Hepatocyte (in vitro differentiated cells): ENCODE measurements around the gene ZNHIT2. TPM values are rescaled to one million over a fixed set of nuclear protein-coding genes. Genes with fewer than 3 reads are reported as not detected.
"Not testable (repeated sequence)": the region's sequence is repeated elsewhere in the genome, so short reads cannot be mapped to it uniquely, and the experiment has no call there.

ENCODE experiments used
- DNase-seq: peaks from one replicate; pipeline ENCODE4 v3.0.0-alpha.2; 2016; ENCODE audit warnings: low spot score
- H2AFZ ChIP-seq: fragments of 200-600 bp; sonication (generic); 2 replicates; pipeline ENCODE4 v1.6.0; 2016; ENCODE audit warnings: antibody characterized with exemption, mild to moderate bottlenecking
- H3K27ac ChIP-seq: fragments of 200-600 bp; sonication (generic); 2 replicates; pipeline ENCODE4 v1.5.1; 2016; ENCODE audit warnings: mild to moderate bottlenecking
- H3K27me3 ChIP-seq: fragments of 200-600 bp; sonication (generic); 2 replicates; pipeline ENCODE4 v1.6.1; 2016
- H3K36me3 ChIP-seq: fragments of 200-600 bp; sonication (generic); replicated peaks from 2 replicates; pipeline ENCODE4 v1.5.1; 2016; ENCODE audit warnings: low read depth; ENCODE audit not compliant: insufficient read depth
- H3K4me1 ChIP-seq: fragments of 200-600 bp; sonication (generic); 2 replicates; pipeline ENCODE4 v1.5.1; 2016; ENCODE audit warnings: mild to moderate bottlenecking, moderate library complexity; ENCODE audit not compliant: insufficient read depth
- H3K4me2 ChIP-seq: fragments of 200-600 bp; sonication (generic); 2 replicates; pipeline ENCODE4 v1.6.0; 2016
- H3K4me3 ChIP-seq: fragments of 200-600 bp; sonication (generic); 2 replicates; pipeline ENCODE4 v1.5.1; 2016; ENCODE audit warnings: mild to moderate bottlenecking
- H3K79me2 ChIP-seq: fragments of 200-600 bp; sonication (generic); 2 replicates; pipeline ENCODE4 v1.6.0; 2017; ENCODE audit warnings: mild to moderate bottlenecking
- H3K9me2 ChIP-seq: fragments of 200-600 bp; sonication (generic); replicated peaks from 2 replicates; pipeline ENCODE4 v1.6.0; 2017; ENCODE audit warnings: mild to moderate bottlenecking; ENCODE audit not compliant: insufficient read depth
- H3K9me3 ChIP-seq: fragments of 200-600 bp; sonication (generic); 2 replicates; pipeline ENCODE4 v1.5.1; 2016; ENCODE audit warnings: low read depth, mild to moderate bottlenecking
- H4K20me1 ChIP-seq: fragments of 200-600 bp; sonication (generic); 2 replicates; pipeline ENCODE4 v1.6.0; 2016; ENCODE audit warnings: mild to moderate bottlenecking; ENCODE audit not compliant: insufficient read depth, poor library complexity, severe bottlenecking
- EZH2 ChIP-seq: fragments of 200-600 bp; sonication (generic); IDR thresholded peaks from 2 replicates; pipeline ENCODE4 v1.6.1; 2016; ENCODE audit warnings: antibody characterized with exemption, mild to moderate bottlenecking, borderline replicate concordance
- EZH2phosphoT487 ChIP-seq: fragments of 200-600 bp; sonication (generic); IDR thresholded peaks from one replicate; pipeline ENCODE4 v1.6.1; 2018; ENCODE audit warnings: antibody characterized with exemption, mild to moderate bottlenecking, low read depth, moderate library complexity; ENCODE audit not compliant: unreplicated experiment, severe bottlenecking
- WGBS: methylation state at CpG from one replicate; pipeline ENCODE4 v1.1.6; 2016; ENCODE audit warnings: low lambda C conversion rate; ENCODE audit errors: missing lambda C conversion rate; 5-methylcytosine and 5-hydroxymethylcytosine counted together
- polyA plus RNA-seq: library from polyadenylated mRNA; unstranded; fragments of >200 nt; fragmentation: Nextera tagmentation; extraction: Ambion mirVana; gene quantifications from 2 replicates; pipeline ENCODE4 v1.2.1, GENCODE V29; 2016
- total RNA-seq: library from RNA; depleted of rRNA; stranded (reverse); fragments of >200 nt; gene quantifications from 2 replicates; pipeline ENCODE4 v1.2.3, GENCODE V29; 2014
- TF ChIP-seq, protein P1 (sequence below): fragments of 200-600 bp; sonication (generic); IDR thresholded peaks from 2 replicates; pipeline ENCODE4 v1.5.1; 2016; ENCODE audit warnings: antibody characterized with exemption, mild to moderate bottlenecking; ENCODE audit not compliant: poor library complexity

The ZNHIT2 gene
- total and polyA plus RNA-seq, 2 experiments from 2014 or later, result 13.5 to 23.7 TPM

DNA sequence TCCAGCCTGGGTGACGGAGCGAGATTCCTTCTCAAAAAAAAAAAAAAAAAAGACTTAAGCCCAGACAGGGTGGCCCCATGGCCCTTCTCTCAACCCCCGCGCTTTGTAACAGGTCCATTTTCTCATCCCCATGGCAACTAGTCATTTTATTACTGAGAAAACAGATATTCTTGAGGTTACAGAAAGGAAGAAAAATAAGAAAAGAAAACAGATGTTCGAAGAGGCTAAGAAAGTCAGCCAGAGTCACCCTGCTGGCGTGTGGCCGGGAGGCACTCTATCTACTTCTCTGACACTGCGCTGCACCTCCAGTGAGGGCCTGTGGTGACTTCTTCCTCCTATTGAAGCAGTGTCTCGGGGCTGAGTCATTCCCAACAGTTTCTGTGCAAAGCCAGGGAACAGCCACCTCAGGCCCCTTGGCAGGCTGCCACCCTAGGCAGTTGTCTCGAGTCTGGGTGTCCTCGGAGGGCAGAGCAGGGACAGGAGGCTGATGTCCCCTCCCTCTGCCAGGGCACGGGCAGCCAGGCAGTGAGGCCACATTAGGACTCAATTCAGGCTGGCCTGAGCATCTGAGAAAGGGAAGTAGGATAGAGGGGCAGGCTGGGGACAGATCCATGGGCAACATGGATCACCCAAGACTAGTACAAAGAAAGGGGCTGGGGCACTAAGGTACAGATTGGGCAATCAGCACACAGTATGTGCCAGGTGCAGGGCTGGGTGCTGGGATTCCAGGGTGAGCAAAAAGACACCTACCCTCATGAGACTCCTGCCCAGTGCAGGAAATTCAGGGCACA, 33.2 kb upstream of the ZNHIT2 start:
- H3K36me3 ChIP-seq, result no peaks in the 10 kb centered on the region
- H3K27ac ChIP-seq, result peak overlapping the region; percentile 25
- 43% methylated on average over 12 of the region's 12 CpGs for WGBS
- H3K9me2 ChIP-seq, result no peaks in the 10 kb centered on the region
- peak overlapping the region; percentile 38 for H3K4me2 ChIP-seq
- no peaks in the 10 kb centered on the region for H3K79me2 ChIP-seq
- TF ChIP-seq, protein P1, sequence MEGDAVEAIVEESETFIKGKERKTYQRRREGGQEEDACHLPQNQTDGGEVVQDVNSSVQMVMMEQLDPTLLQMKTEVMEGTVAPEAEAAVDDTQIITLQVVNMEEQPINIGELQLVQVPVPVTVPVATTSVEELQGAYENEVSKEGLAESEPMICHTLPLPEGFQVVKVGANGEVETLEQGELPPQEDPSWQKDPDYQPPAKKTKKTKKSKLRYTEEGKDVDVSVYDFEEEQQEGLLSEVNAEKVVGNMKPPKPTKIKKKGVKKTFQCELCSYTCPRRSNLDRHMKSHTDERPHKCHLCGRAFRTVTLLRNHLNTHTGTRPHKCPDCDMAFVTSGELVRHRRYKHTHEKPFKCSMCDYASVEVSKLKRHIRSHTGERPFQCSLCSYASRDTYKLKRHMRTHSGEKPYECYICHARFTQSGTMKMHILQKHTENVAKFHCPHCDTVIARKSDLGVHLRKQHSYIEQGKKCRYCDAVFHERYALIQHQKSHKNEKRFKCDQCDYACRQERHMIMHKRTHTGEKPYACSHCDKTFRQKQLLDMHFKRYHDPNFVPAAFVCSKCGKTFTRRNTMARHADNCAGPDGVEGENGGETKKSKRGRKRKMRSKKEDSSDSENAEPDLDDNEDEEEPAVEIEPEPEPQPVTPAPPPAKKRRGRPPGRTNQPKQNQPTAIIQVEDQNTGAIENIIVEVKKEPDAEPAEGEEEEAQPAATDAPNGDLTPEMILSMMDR, result no peak
- TF ChIP-seq EZH2 (no peak), EZH2phosphoT487 (no peak)
- DNase-seq, result peak; percentile 84
- no peak overlapping the region for H2AFZ ChIP-seq
- no peaks in the 10 kb centered on the region for H4K20me1 ChIP-seq
- H3K4me3 ChIP-seq, result no peak overlapping the region
- no peaks in the 10 kb centered on the region for H3K27me3 ChIP-seq
- H3K4me1 ChIP-seq, result peaks cover 8% of the 10 kb centered on the region
- no peaks in the 10 kb centered on the region for H3K9me3 ChIP-seq

- DNase-seq, H3K79me2 ChIP-seq, H2AFZ ChIP-seq, H3K4me3 ChIP-seq, H3K9me3 ChIP-seq, H3K9me2 ChIP-seq, H3K4me1 ChIP-seq, H3K36me3 ChIP-seq, H4K20me1 ChIP-seq, H3K27me3 ChIP-seq: not testable (repeated sequence)
- Histone ChIP-seq H3K4me2 (peak overlapping the region; percentile 38), H3K27ac (peak overlapping the region; percentile 25)
- WGBS, result 81% methylated on average over 10 of the region's 10 CpGs
Observed at GRCh38 chr11:65150131-65150508, 32.6 kb upstream of the ZNHIT2 start.

DNA sequence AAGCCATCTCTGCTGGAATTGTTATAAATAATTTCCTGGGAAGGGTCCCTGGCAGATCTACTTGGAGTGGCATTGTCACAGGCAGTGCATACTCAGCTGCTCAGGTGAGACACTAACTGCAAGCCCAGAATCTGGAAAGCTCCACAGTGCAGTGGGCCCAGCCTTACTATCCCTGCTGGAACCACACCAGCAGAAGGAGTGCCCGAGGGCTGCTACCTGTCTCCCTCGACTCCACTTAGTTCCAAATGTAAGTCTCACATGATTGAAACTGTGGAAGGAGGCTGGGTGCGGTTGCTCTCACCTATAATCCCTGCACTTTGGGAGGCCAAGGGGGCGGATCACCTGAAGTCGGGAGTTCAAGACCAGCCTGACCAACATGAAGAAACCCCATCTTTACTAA, 31.2 kb upstream of the ZNHIT2 start:
- 83% methylated on average over 5 of the region's 5 CpGs for WGBS
- Histone ChIP-seq H3K4me2 (no peak overlapping the region), H3K79me2 (no peaks in the 10 kb centered on the region), H4K20me1 (no peaks in the 10 kb centered on the region), H3K27me3 (no peaks in the 10 kb centered on the region), H3K9me3 (no peaks in the 10 kb centered on the region), H3K4me1 (peaks cover 8% of the 10 kb centered on the region), H3K27ac (no peak overlapping the region), H3K9me2 (no peaks in the 10 kb centered on the region), H3K36me3 (no peaks in the 10 kb centered on the region), H3K4me3 (no peak overlapping the region), H2AFZ (no peak overlapping the region)
- TF ChIP-seq EZH2 (no peak), EZH2phosphoT487 (no peak)
- TF ChIP-seq, protein P1, result no peak
- DNase-seq, result no peak

GRCh38 chr11:65147352-65148075, 30.0 kb upstream of the ZNHIT2 start:
- no peak overlapping the region for H3K4me3 ChIP-seq
- H3K9me3 ChIP-seq, result no peaks in the 10 kb centered on the region
- peaks cover 8% of the 10 kb centered on the region for H3K4me1 ChIP-seq
- no peaks in the 10 kb centered on the region for H3K27me3 ChIP-seq
- TF ChIP-seq, protein P1, result no peak
- H3K4me2 ChIP-seq, result no peak overlapping the region
- no peak overlapping the region for H2AFZ ChIP-seq
- no peaks in the 10 kb centered on the region for H3K36me3 ChIP-seq
- no peaks in the 10 kb centered on the region for H3K9me2 ChIP-seq
- WGBS, result 86% methylated on average over 2 of the region's 2 CpGs
- H3K27ac ChIP-seq, result no peak overlapping the region
- no peak for DNase-seq
- no peaks in the 10 kb centered on the region for H3K79me2 ChIP-seq
- H4K20me1 ChIP-seq, result no peaks in the 10 kb centered on the region
